Stimulated activated naive CD8-positive, alpha-beta T cell treated with anti-CD3 and anti-CD28 coated beads, Interleukin-15, Interleukin-2, amounts not matched to agents 100 U/mL and 50 U/mL, for 24 hours (primary cell): ENCODE data around the gene TMEM258.

Experiments used
- ATAC-seq: fragments of 150-1000 bp; cut with Tn5 transposase; one replicate; pipeline ENCODE4 v1.10.0; 2021
- DNase-seq: peaks from one replicate; pipeline ENCODE4 v3.0.0; 2021

TMEM258 gene

GRCh38 chr11:61795876-61796526, 3.6 kb upstream of the TMEM258 start:
- DNase-seq, result no peak
- ATAC-seq, result no peak

DNA sequence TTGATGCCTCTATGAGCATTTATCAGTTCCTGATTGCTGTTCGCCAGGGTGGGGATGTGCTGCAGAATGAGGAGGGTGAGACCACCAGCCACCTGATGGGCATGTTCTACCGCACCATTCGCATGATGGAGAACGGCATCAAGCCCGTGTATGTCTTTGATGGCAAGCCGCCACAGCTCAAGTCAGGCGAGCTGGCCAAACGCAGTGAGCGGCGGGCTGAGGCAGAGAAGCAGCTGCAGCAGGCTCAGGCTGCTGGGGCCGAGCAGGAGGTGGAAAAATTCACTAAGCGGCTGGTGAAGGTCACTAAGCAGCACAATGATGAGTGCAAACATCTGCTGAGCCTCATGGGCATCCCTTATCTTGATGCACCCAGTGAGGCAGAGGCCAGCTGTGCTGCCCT, 3.1 kb upstream of the TMEM258 start:
- DNase-seq, result no peak

GRCh38 chr11:61794579-61794978, 2.2 kb upstream of the TMEM258 start:
- no peak for DNase-seq
- no peak for ATAC-seq

More for the DNA sequence above, 3.1 kb upstream of the TMEM258 start:
- ATAC-seq, result no peak

GRCh38 chr11:61793829-61794204, 1.4 kb upstream of the TMEM258 start:
- no peak for DNase-seq
- ATAC-seq, result no peak

- peak; percentile 25 for ATAC-seq
- peak; percentile 23 for DNase-seq
Observed at GRCh38 chr11:61793083-61793828, 857 bp upstream of the TMEM258 start.

DNA sequence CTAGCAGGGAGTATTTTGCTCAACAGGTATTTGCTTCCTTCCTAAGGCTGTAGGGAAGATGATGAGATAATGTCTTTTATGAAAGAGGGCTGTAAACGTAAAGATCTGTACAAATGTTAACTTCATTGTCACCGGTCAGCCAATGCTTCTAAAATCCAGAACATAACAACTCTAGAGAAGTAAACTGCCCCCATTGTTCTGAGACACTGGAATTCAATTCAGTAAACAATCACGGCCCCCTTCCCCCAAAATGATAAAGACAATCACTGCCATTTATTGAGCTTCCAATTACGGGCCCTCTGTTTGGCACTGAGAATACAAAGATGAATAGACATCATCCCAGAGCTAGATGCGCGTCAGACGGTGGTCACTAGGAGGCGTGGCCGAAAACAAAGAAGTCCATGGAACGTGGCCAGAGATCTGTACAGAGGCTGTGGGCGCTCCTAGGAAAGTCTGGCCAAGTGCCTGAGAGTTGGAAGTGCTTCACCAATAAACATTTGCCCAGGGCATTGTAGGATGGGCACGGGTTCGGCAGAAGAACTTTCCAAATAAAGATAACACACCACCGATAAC, 576 bp downstream of the TMEM258 start:
- peak; percentile 60 for DNase-seq
- peak; percentile 41 for ATAC-seq

GRCh38 chr11:61787928-61788491, 4.4 kb downstream of the TMEM258 start:
- ATAC-seq (no peak), DNase-seq (no peak)

- DNase-seq (no peak), ATAC-seq (no peak)
Observed at GRCh38 chr11:61785837-61786402, 6.5 kb downstream of the TMEM258 start.

DNA sequence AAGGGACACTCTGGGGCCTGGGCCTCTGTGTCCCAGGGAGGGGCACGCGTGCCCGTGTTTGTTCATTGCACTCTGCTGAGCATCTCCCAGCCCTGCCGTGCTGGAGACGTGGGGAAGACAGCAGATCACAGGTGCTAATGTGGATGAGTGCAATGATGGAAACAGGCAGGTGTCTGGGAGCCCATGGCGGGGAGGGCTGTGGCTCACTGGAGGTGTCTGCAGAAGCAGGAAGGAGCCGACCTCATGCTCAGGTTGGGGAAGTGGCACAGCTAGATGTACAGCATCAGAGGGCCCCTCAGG, 7.9 kb downstream of the TMEM258 start:
- no peak for DNase-seq
- ATAC-seq, result no peak

- no peak for ATAC-seq
- no peak for DNase-seq
Observed at GRCh38 chr11:61783717-61784505, 8.5 kb downstream of the TMEM258 start.

DNA sequence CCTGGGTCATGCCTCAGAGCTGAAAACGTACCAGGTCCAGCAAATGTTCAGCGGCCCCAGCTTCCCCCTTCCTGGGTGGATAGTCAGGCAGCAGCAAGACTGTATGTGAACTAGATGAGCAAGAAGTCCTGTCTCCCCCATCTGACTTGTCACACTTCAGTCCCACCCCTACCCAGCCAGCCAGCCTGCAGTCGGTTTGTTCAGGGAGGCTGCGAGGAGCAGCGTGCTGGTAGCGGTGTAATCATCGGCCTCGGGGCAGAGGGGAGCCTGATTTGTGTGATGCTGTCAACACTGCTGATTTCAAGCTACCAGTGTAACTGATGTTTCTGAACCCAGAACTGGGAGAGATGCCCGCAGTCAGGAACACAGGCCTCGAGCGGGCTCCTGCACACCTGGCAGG, 9.6 kb downstream of the TMEM258 start:
- no peak for ATAC-seq

GRCh38 chr11:61782299-61782698, 10.1 kb downstream of the TMEM258 start:
- no peak for ATAC-seq
- DNase-seq, result no peak

More for the DNA sequence above, 9.6 kb downstream of the TMEM258 start:
- DNase-seq, result no peak

GRCh38 chr11:61781585-61781984, 10.8 kb downstream of the TMEM258 start:
- no peak for ATAC-seq
- DNase-seq, result no peak

DNA sequence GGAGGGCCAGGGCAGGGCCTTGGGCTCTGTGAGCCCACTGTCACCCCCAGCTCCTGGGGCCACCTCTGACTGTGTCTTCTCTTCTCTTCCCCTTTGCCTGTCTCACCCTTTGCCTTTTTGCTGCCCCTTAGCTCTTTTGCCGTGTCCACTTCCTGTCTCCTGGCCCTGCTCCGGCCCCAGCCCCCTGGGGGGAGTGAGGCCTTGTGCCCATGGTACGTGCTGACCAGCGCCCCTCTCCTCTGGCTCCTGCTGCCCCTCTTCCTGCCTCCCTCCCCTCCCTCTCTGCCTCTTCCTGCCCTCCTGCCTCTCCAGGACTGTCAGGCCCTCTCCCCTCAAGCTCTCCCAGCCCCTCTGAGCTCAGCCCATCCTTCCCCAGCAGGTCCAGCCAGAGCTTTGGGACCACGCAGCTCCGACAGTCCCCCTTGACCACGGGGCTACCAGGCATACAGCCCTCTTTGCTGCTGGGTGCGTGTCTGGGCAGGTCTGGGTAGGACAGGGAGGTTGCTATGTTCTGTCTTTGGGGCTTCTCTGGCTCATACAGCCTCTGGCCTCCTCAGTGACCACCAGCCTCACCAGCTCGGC, 11.7 kb downstream of the TMEM258 start:
- ATAC-seq (no peak), DNase-seq (no peak)

GRCh38 chr11:61779666-61780525, 12.5 kb downstream of the TMEM258 start:
- ATAC-seq (no peak), DNase-seq (no peak)

DNA sequence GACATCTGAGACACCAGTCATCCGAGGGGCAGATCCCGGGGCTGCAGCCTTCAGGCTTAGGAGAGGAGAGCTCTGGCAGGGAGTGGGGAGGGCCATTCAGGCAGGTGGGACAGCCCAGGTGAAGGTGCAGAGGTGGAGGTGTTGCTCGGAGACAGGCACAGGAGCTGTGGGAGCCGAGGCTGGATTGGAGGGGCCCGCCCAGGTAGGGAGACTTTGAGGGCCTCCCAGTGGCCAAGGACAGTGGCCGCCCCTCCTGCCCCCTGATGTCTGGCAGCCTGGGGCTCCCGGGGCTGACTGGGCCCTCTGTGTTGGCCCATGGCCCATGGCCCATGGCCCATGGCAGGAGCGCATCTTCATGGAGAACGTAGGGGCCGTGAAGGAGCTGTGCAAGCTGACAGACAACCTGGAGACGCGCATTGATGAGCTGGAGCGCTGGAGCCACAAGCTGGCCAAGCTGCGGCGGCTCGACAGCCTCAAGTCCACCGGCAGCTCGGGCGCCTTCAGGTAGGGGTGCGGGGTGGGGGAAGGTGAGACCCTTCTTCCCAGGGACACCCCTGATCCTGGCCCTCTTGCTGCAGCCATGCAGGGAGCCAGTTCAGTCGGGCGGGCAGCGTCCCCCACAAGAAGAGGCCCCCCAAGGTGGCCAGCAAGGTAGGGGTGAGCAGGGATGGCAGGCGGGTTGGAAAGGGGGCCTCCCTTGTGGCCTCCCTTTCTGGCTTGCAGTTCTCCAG, 13.3 kb downstream of the TMEM258 start:
- DNase-seq (no peak), ATAC-seq (no peak)

GRCh38 chr11:61778357-61778886, 14.0 kb downstream of the TMEM258 start:
- ATAC-seq, result no peak
- no peak for DNase-seq

DNA sequence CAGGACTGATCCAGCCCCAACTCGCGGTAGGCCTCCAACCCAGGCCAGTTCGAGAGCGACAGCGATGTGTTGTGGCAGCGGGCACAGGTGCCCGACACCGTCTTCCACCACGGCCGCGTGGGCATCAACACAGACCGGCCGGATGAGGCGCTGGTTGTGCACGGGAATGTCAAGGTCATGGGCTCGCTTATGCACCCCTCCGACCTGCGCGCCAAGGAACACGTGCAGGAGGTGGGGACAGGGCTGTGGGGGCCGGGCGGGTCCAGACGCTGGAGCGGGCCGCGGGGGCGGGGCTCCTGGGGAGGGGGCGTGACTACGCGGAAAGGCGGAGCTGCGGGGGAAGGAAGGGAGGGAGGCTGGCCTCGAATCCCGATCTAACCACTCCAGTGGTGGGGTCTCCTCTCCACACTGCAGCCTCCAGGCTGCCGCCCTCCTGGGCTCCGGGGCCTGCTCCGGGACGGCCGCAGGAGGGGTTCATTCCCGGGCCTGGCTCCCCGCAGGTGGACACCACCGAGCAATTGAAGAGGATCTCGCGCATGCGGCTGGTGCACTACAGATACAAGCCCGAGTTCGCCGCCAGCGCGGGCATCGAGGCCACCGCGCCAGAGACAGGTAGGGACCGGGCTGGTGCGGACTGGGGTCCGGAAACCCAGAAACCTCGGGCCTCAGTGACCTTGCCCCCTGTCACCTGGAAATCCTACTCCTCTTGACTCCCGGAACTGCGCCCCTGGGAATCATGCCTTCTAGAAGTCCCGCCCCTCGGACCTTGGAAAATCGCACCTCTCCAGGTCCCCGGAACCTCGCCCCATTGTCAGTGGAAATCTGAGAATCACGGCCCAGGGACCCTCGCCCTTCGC, 14.9 kb downstream of the TMEM258 start:
- ATAC-seq, result no peak
- DNase-seq, result peak; percentile 68

GRCh38 chr11:61776561-61777075, 15.8 kb downstream of the TMEM258 start:
- ATAC-seq, result peak; percentile 68

More at GRCh38 chr11:61776561-61777075, 15.8 kb downstream of the TMEM258 start:
- DNase-seq, result peak; percentile 78
